Caco-2 (cell line): ENCODE results near the gene MORC2. TPM values are rescaled to one million over a fixed set of nuclear protein-coding genes. Genes with fewer than 3 reads are reported as not detected.

Source experiments
- BruUV-seq: library from RNA; stranded (reverse); fragments of 400-500 nt; replicated peaks from 2 replicates; lab custom pipeline; 2021; lab: Mats Ljungman, UMichigan
- CTCF ChIA-PET: fragments of 300-600 bp; sonication (Branson Sonifier 250); formaldehyde crosslinking; loops from one replicate; lab custom pipeline; 2022; ENCODE audit warnings: antibody characterized with exemption; lab: Charles Lee
- POLR2A ChIA-PET: fragments of 300-600 bp; sonication (Branson Sonifier 250); formaldehyde crosslinking; loops from one replicate; lab custom pipeline; 2022; ENCODE audit warnings: antibody characterized with exemption; lab: Charles Lee
- DNase-seq, 2 experiments: peaks; one replicate each; pipeline versions ENCODE4 v3.0.0 to v3.0.0-alpha.2; 2020 to 2022
- H3K27me3 ChIP-seq: replicated peaks from 2 replicates; pipeline ENCODE4 v1.6.0; 2011; ENCODE audit warnings: low read length; ENCODE audit not compliant: control insufficient read depth, insufficient read depth
- H3K36me3 ChIP-seq: 2 replicates; pipeline ENCODE4 v1.5.1; 2011; ENCODE audit warnings: low read length; ENCODE audit not compliant: control insufficient read depth, insufficient read depth
- H3K4me1 ChIP-seq: fragments of 250-450 bp; sonication (Bioruptor Pico); 2 replicates; pipeline ENCODE4 v1.5.1; 2020; ENCODE audit warnings: mild to moderate bottlenecking
- H3K4me3 ChIP-seq: 2 replicates; pipeline ENCODE4 v1.5.1; 2011; ENCODE audit warnings: low read depth, mild to moderate bottlenecking, control low read depth, low read length
- H3K9me3 ChIP-seq: fragments of 250-450 bp; sonication (Bioruptor Pico); 2 replicates; pipeline ENCODE4 v1.5.1; 2020; ENCODE audit warnings: mild to moderate bottlenecking, moderate library complexity
- H3K27ac Mint-ChIP-seq: one replicate; pipeline ENCODE4 v1.8.0; 2022; ENCODE audit warnings: mixed read lengths; ENCODE audit not compliant: unreplicated experiment
- H3K27me3 Mint-ChIP-seq: one replicate; pipeline ENCODE4 v1.8.0; 2022; ENCODE audit warnings: mixed read lengths; ENCODE audit not compliant: insufficient read depth, unreplicated experiment
- H3K36me3 Mint-ChIP-seq: one replicate; pipeline ENCODE4 v1.8.0; 2022; ENCODE audit warnings: mild to moderate bottlenecking, mixed read lengths; ENCODE audit not compliant: insufficient read depth, unreplicated experiment
- H3K4me1 Mint-ChIP-seq: one replicate; pipeline ENCODE4 v1.8.0; 2022; ENCODE audit warnings: low read depth, mixed read lengths; ENCODE audit not compliant: unreplicated experiment
- H3K4me3 Mint-ChIP-seq: one replicate; pipeline ENCODE4 v1.8.0; 2022; ENCODE audit warnings: mild to moderate bottlenecking, moderate library complexity, mixed read lengths; ENCODE audit not compliant: unreplicated experiment
- H3K9me3 Mint-ChIP-seq: one replicate; pipeline ENCODE4 v1.8.0; 2022; ENCODE audit warnings: mixed read lengths; ENCODE audit not compliant: unreplicated experiment
- intact Hi-C: fragments of 100-400 bp; cut with micrococcal nuclease; formaldehyde crosslinking; loops from one replicate; pipeline ENCODE4 v1.10.0; 2022; ENCODE audit not compliant: unreplicated experiment
- total RNA-seq: library from RNA; stranded (reverse); gene quantifications from 2 replicates; pipeline ENCODE4 v1.2.3, GENCODE V29; 2022
- TF ChIP-seq, protein P1 (sequence below), 2 experiments: fragments of 200-600 bp in 1 of 2; IDR thresholded peaks; 1 replicate in 1 of 2; 2 replicates in 1 of 2; pipeline versions ENCODE4 v1.5.1 to v1.8.0; 2011 to 2022; ENCODE audit warnings: antibody characterized with exemption in 1 of 2, control low read depth in 1 of 2, inconsistent platforms in 1 of 2, low read depth in 1 of 2, low read length in 1 of 2, mild to moderate bottlenecking in 1 of 2, moderate library complexity in 1 of 2; ENCODE audit not compliant: insufficient read depth in 1 of 2, severe bottlenecking in 1 of 2, unreplicated experiment in 1 of 2

Gene MORC2
- total RNA-seq, 1 experiment from 2014 or later = 49.9 TPM

- Mint-ChIP-seq H3K27me3 (no peaks in the 10 kb centered on the region), H3K9me3 (no peaks in the 10 kb centered on the region), H3K4me3 (no peak overlapping the region), H3K27ac (no peak overlapping the region), H3K36me3 (peaks cover 12% of the 10 kb centered on the region), H3K4me1 (no peaks in the 10 kb centered on the region)
- Histone ChIP-seq H3K4me3 (no peak overlapping the region), H3K36me3 (no peaks in the 10 kb centered on the region; the same call in 1 of the 2 replicates), H3K4me1 (no peaks in the 10 kb centered on the region), H3K27me3 (no peaks in the 10 kb centered on the region), H3K9me3 (no peaks in the 10 kb centered on the region)
- BruUV-seq = no TSS peak
- DNase-seq = no peak
- TF ChIP-seq, protein P1, sequence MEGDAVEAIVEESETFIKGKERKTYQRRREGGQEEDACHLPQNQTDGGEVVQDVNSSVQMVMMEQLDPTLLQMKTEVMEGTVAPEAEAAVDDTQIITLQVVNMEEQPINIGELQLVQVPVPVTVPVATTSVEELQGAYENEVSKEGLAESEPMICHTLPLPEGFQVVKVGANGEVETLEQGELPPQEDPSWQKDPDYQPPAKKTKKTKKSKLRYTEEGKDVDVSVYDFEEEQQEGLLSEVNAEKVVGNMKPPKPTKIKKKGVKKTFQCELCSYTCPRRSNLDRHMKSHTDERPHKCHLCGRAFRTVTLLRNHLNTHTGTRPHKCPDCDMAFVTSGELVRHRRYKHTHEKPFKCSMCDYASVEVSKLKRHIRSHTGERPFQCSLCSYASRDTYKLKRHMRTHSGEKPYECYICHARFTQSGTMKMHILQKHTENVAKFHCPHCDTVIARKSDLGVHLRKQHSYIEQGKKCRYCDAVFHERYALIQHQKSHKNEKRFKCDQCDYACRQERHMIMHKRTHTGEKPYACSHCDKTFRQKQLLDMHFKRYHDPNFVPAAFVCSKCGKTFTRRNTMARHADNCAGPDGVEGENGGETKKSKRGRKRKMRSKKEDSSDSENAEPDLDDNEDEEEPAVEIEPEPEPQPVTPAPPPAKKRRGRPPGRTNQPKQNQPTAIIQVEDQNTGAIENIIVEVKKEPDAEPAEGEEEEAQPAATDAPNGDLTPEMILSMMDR (IDR thresholded peaks at IDR 0.05; ENCODE audit: insufficient read depth in 1 of 2, low read depth in 1 of 2, low read length in 1 of 2, severe bottlenecking in 1 of 2, unreplicated experiment in 1 of 2) = no peak
- ChIA-PET POLR2A (interaction anchor here (0.6 kb wide), 1 partner anchor 14 kb away, joined by 4 read pairs; no protein-coding TSS in a partner anchor), CTCF (interaction anchor here (0.6 kb wide), 1 partner anchor 142 kb away, joined by 4 read pairs; no protein-coding TSS in a partner anchor)
- intact Hi-C loops = no loop called here
Measured at GRCh38 chr22:30905696-30906341, 62.8 kb downstream of the MORC2 start.

GRCh38 chr22:30903876-30904460, 64.6 kb downstream of the MORC2 start:
- no peaks in the 10 kb centered on the region for H3K9me3 Mint-ChIP-seq
- Histone ChIP-seq H3K4me1 (no peaks in the 10 kb centered on the region), H3K27me3 (no peaks in the 10 kb centered on the region), H3K36me3 (no peaks in the 10 kb centered on the region; the same call in 1 of the 2 replicates), H3K4me3 (no peak overlapping the region), H3K9me3 (no peaks in the 10 kb centered on the region)
- H3K27ac Mint-ChIP-seq = no peak overlapping the region
- DNase-seq = no peak
- intact Hi-C loops = no loop called here
- BruUV-seq = no TSS peak
- H3K4me3 Mint-ChIP-seq = no peak overlapping the region
- no peaks in the 10 kb centered on the region for H3K27me3 Mint-ChIP-seq
- peaks cover 6% of the 10 kb centered on the region for H3K36me3 Mint-ChIP-seq
- POLR2A ChIA-PET = no interaction called here
- CTCF ChIA-PET = no interaction called here
- TF ChIP-seq, protein P1 (IDR thresholded peaks at IDR 0.05; ENCODE audit: insufficient read depth in 1 of 2, low read depth in 1 of 2, low read length in 1 of 2, severe bottlenecking in 1 of 2, unreplicated experiment in 1 of 2) = no peak
- H3K4me1 Mint-ChIP-seq = no peaks in the 10 kb centered on the region

DNA sequence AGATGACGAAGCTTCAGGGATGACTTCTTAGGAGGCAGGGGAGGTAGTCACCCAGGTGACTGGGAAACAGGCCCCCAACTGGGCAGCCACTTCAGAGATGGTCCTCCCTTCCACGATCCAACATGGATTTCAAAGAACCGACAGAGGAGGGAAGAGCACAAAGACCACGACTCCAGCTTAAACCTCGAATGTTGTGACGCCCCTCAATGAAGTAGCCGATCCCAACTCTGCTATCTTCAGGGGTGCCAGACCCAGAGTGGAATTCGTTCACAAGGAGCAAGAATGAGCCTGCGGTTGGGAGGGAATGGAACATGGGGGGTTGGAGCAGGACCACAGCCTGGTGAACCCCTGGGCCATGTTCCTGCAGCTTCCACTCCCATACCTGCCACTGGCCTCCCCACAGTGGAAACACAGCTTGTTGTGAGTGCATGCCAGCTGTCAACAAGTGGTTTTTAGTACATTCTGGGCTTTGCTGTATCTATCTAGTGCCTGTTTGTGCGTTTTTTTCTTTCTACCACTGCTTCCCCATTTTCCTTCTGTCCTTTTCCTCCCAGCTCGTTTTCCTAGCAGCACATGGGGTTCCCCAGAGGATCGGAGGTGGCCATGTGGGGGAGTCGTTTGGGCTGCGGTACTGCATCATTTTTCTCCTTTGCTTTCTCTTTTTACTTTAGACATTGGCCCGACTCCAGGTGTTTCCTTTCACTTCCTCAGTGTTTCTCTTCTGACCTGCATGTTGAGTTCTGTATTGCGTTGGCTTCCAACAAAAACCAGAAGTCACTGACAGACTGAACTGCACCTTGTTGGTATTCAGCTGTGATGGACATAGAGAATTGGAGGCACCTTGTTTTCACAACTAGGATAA, 65.8 kb downstream of the MORC2 start:
- H3K36me3 Mint-ChIP-seq = peaks cover 6% of the 10 kb centered on the region
- H3K36me3 ChIP-seq = no peaks in the 10 kb centered on the region
- H3K4me3 Mint-ChIP-seq = no peak overlapping the region
- CTCF ChIA-PET = no interaction called here
- intact Hi-C loops = no loop called here
- no peaks in the 10 kb centered on the region for H3K9me3 ChIP-seq
- BruUV-seq = no TSS peak
- H3K27ac Mint-ChIP-seq = no peak overlapping the region
- H3K4me1 Mint-ChIP-seq = no peaks in the 10 kb centered on the region
- no peak overlapping the region for H3K4me3 ChIP-seq
- POLR2A ChIA-PET = no interaction called here
- no peaks in the 10 kb centered on the region for H3K27me3 Mint-ChIP-seq
- no peaks in the 10 kb centered on the region for H3K4me1 ChIP-seq
- no peaks in the 10 kb centered on the region for H3K27me3 ChIP-seq
- TF ChIP-seq, protein P1 (IDR thresholded peaks at IDR 0.05; ENCODE audit: insufficient read depth in 1 of 2, low read depth in 1 of 2, low read length in 1 of 2, severe bottlenecking in 1 of 2, unreplicated experiment in 1 of 2) = no peak
- no peak for DNase-seq
- no peaks in the 10 kb centered on the region for H3K9me3 Mint-ChIP-seq
